Activated CD4-positive, alpha-beta T cell treated with anti-CD3 and anti-CD28 coated beads, Interleukin-2, amount 50 U/mL, for 48 hours (primary cell): Measurements from ENCODE around the gene GPSM1.

ENCODE experiments used
- DNase-seq, 2 experiments: peaks; one replicate each; pipeline ENCODE4 v3.0.0-alpha.2; 2020

Gene GPSM1

GRCh38 chr9:136305804-136306203 is 21.5 kb upstream of the GPSM1 start:
- no peak for DNase-seq

- no peak for DNase-seq
Observed at GRCh38 chr9:136306211-136307208, 20.8 kb upstream of the GPSM1 start.

- DNase-seq: no peak
Observed at GRCh38 chr9:136307215-136307750, 20.1 kb upstream of the GPSM1 start.

GRCh38 chr9:136308006-136308701 is 19.2 kb upstream of the GPSM1 start:
- no peak for DNase-seq

GRCh38 chr9:136308702-136309053 is 18.7 kb upstream of the GPSM1 start:
- no peak for DNase-seq

GRCh38 chr9:136309101-136309801 is 18.1 kb upstream of the GPSM1 start:
- DNase-seq: no peak

GRCh38 chr9:136309806-136310220 is 17.5 kb upstream of the GPSM1 start:
- DNase-seq: no peak

GRCh38 chr9:136310273-136311030 is 16.9 kb upstream of the GPSM1 start:
- DNase-seq: no peak

GRCh38 chr9:136311051-136312008 is 16.0 kb upstream of the GPSM1 start:
- DNase-seq: peak in 1 of 2 experiments; percentile 16

GRCh38 chr9:136312009-136312375 is 15.3 kb upstream of the GPSM1 start:
- DNase-seq: no peak

GRCh38 chr9:136312436-136312835 is 14.9 kb upstream of the GPSM1 start:
- peak; percentile 43 to 51 for DNase-seq

GRCh38 chr9:136313111-136314055 is 14.0 kb upstream of the GPSM1 start:
- DNase-seq: no peak

- DNase-seq: no peak
Observed at GRCh38 chr9:136314056-136314416, 13.3 kb upstream of the GPSM1 start.

- no peak for DNase-seq
Observed at GRCh38 chr9:136314944-136315343, 12.4 kb upstream of the GPSM1 start.

GRCh38 chr9:136316271-136316751 is 11.0 kb upstream of the GPSM1 start:
- no peak for DNase-seq

GRCh38 chr9:136316896-136317676 is 10.3 kb upstream of the GPSM1 start:
- no peak for DNase-seq

GRCh38 chr9:136317695-136318094 is 9.6 kb upstream of the GPSM1 start:
- DNase-seq: no peak

- DNase-seq: no peak
Observed at GRCh38 chr9:136318111-136318775, 9.1 kb upstream of the GPSM1 start.
